CD4-positive, alpha-beta T cell treated with Interleukin-10 for 1 hour (primary cell): ENCODE results near the gene SFRP2.

Source experiments
- DNase-seq: peaks from one replicate; pipeline ENCODE4 v3.0.0-alpha.2; 2020

Gene SFRP2

DNA sequence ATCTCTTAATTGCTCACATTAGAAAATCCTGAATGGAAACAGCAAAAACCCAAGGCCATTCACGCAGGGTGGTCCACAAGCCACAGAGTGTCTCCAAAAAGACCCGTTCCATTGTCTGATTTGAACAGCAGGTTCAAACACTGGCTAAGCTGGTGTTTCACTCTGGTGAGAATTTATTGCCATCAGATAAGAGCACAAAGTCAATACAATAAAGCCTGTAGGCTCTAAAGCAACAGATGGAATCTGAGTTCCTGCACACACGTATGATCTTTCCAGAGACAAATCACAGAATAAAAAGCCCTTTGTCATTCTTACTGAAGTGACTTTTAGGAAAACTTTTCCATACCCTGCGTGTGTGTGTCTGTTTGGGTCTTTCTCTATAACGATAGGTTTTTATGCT is 5.1 kb upstream of the SFRP2 start:
- DNase-seq: no peak

DNA sequence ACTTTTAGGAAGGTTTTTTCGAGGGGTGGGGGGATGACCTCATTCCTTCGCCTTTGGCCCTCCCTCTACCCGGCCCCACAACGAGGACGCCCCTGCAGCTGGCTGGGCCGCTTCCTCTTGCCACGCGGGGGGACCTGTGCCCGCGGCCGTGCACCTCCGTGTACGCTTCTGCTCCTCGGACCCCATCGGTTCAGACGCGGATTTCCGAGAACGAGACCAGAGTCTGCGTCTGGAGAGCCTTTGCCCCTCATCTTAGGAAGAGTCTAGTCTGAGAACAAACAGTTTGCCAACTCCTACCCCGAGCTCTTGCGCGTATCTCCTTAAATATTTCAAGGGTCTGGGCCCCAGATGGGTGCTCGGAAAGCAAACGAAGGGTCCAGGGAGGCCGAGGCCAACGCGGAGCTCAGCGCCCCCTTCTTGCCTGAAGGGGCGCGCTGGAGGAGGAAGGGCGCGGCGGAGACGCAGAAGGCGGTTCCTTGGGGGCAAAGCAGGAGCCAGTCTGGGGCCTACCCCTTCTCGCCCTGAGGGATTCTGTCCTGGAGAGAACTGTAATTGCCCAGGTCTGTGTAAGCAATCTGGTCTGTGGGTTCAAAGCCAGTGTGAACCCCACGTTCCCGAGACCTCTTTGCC is 3.9 kb upstream of the SFRP2 start:
- no peak for DNase-seq

DNA sequence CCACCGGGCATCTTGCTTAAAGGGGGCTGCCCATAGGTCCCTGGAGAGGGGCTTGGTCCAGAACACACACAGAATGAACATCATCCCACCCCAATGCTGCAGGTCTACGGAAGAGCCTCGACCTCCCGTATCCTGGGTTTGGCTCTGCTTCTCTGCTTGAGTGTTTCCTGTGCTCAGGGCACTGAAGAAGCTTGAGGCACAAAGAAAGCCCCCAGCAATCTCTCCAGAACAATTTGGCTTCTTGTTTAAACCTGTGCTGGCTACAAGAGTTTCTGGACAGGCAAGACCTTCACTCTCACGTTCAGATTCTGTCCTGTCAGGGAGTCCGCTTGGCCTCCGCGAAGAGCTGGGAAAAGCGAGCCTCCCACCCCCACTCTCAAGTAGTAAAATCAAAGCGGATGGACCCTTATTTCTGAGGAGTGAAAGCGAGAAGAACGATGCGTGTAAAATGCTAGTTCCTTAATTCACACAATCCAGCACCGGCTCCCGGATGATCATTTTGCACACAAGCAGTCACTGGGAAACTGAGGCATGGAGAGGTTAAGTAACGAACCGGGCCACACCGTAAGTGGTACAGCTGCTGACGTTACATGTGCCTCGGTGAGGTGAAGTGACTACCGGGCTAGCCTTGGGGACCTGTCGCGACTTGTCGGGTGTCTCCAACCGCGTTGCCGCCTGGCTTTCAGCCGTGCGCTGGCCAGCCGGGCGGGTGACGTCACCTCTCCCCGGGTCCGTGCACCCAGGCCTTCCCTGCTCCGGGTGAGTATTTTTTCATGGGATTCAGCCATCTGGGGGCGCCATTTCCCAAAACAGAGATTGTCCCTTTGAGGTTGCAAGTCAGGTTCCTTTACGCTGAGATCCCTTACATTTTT is 3.1 kb upstream of the SFRP2 start:
- peak; percentile 23 for DNase-seq

DNA sequence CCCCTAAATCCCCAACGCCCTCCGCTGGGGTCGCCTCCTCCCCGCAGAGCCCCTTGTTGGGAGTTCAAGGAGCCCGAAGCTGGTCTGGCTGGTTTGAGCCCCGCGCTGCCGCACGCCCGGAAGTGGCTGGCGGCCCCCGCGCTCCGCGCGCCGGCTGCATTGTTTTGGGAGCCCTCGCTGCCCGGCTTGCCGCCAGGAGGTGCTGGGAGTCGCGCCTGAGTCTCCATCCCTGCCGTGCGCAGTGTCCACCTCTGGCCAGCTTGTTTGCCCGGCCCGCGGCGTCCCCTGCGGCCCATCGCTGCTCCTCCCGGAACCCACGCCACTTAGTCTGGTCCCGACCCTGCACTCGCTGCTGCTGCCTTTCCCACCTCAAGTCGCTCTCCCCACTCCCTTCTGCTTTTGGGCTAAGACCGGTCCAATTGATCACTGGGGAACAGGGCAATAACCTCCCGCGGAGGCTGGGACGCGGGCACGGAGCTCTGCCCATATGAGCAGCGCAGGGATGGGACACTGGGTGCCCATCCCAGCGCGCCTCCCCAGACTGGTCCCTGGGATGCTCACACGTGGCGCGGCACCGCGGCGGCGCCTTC is 2.2 kb upstream of the SFRP2 start:
- DNase-seq: no peak

DNA sequence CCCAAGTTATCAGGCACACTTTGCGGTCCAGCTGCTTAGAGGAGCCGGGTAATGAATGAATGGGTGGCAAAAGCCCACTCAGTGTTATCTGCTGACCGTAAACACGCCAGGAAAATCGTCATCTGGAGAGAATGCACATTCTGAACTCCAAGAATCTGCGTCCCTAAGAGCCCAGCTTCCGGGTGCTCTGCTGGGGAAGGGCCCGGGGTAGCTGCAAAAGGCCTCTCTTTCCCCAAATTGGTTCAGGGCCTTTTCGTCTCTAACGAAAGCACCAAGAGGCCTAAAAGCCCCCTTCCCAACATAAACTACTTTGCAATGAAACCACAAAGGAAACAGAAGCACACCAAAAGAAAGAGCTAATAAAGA is 1.6 kb upstream of the SFRP2 start:
- DNase-seq: no peak

DNA sequence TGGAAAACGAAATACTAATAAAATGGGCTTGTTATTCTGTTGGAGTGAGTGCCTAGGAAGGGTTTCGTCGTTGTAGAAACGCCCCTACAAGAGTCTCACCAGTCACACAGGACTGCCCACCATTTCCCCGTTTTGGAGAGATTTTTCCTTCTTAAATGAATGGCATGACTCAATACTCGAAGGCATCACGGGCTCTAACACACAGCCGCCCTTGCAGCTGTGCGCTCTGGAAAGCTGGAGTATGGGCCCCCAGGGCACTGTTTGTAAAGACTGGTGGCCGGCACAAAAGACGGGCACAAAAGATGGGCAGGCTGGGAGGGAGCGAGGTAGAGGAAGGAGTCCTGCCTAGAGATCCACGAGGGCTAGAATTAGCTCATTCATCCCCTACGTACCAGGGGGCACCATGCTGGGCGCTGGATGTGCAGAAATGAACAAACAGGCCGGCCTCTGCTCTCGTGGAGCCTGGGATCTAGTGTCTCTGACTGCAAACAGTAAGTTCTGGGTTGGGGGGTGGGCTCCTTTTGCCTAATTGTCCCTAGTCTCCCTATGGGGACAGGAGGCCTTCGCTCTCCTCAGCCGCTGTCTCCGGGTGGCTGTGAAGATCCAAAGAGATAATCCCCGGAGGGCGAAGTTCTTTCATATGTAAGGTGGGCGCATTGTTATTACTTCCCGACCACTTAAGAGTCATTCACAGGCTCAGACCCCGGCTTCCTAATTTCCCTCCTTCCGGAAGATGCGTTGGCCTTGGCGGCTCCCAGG is 1.0 kb upstream of the SFRP2 start:
- no peak for DNase-seq

- DNase-seq: no peak
These were observed 851 bp downstream of the SFRP2 start for GRCh38 chr4:153788051-153788412.

DNA sequence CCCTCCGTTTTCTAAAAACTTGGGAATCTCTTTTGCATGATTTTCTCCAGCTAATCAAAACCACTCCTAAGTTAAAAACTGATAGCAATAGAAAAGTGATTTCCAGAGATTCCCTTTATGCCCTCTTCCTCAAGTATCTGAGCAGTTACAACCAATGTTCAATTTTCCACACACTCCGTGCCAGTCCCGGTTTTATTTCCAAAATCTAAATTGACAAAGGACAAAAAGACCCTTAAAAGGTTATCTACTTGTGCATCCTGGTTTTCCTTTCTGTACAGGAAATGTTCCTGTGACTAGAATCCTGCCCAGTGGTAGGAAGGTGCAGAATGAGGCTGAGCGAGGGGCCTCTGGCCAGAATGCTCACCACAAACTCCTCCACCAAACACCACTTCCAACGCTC is 1.3 kb downstream of the SFRP2 start:
- no peak for DNase-seq

GRCh38 chr4:153787061-153787560 is 1.8 kb downstream of the SFRP2 start:
- DNase-seq: no peak

DNA sequence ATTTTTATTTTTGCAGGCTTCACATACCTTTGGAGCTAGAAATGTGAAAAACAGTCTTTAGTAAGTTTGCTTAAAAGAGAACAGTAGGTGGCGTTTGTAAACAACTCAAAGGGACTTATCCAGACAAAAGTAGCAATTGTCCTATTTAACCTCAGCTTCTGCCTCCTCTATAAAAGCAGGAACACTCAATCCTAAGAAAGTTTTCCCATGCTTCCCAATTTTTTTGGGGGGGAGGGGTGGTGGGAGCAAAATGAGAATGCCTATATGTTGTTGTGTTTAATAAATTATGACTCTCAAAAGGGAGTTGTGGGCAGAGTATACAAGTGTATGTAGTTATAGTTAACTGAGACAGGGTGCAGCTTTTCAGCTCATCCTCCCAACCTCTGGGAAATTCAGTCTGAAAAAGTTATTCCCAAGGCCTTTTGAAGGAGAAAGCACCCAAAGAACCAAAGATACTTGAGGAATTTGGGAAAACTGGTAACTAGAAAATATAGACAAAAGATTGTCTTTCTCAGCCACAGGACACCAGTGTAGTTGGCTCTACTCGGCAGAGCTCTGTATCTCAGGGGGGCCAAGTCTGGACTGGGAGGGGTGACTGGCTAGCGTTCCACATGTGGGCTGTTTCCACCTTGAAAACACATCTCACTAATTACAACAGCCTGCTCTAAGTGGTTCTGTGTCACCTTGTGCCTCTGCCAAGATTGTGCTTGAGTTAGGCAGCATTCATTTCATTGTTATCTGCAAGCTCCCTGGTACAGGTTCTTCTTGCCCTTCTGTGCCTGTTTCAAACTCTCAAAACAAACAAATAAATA is 2.8 kb downstream of the SFRP2 start:
- peak; percentile 18 for DNase-seq

DNA sequence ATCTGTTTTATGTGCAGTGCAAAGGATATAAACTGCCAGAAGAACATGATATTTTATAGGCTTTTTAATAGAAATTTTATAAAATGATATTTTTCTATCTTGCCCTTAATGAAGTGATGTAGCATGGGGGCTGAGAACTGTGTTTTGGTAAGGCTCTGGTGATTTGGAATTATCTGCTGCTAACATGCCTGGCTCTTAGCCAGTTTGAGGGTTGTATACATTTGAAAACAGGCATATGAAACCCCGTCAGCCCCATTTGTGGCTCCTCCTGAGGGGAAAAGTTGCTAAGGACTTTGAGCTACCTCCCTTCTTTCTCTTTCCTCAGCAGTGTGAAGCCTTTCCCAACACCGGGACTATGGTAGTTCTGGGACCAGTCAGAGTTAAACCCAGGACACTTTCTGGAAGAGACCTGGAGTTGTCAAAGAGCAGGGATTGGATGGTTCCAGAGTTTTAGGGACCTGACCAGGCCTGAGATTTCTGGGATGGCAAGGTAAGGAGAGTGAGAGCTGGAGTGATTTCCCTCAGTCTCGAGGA is 4.7 kb downstream of the SFRP2 start:
- DNase-seq: no peak

DNA sequence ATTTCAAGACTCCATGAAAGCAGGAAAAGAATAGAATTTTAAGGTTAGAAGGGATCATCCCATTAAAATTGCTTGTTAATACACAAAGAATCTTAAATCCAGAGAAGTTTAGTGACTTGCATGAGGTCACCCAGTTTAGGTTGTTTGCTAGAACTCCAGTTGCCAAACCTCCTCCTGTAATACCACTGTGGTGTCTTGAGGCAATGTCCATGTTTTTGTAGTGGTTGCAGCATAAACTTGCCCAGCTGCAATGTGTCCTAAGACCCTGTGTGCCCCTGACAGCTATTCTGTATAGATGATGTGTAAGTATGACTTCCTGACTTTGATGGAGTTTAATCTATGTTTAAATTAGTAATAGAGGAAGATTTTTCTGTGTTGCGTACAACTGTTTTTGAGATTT is 6.3 kb downstream of the SFRP2 start:
- DNase-seq: no peak

DNA sequence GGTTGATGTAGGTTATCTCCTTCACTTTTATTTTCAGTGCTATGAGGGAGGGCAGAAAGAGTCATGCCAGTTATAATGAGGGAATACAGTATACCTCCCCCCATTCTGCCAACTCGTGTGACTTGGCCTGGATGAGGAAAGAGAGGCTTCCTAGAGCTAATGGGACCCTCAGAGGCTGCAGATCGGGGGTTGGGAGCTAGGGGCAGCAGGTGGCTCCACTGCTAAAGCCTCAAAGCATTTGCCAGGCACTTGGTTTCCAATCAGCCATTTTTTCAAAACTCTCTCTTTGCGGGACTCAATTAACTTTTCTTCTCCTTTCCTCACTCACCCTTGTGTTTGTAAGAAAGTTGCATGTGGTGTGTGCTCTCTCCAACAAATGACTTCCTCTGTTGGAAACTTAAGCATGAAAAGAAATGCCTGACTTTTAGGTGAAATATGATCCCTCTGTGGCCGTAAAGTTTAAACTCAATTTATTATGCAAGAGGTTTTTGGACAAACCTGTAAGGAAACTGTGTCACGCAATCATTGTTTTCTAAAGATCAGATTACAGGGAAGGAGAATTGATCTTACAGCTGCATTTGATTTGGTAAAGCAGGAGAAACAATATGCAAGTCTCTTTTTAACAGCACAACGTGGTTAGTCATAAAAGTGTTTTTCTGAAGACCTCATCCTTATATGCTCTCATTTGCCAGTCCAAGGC is 7.0 kb downstream of the SFRP2 start:
- DNase-seq: no peak

DNA sequence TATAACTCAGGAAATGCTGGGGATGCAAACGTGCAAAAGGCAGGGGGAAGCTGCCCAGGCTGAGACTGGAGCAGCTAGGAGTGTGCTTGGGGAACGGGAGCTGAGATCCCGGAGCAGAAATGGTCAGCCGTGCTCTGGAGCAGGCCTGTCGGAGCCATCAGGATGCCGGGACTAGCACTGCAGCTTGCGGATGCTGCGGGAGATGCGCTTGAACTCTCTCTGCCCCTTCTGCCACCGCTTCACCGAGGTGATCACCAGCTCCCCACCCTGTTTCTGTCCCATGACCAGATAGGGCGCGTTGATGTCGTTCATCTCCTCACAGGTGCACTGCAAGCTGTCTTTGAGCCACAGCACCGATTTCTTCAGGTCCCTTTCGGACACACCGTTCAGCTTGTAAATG is 7.6 kb downstream of the SFRP2 start:
- DNase-seq: no peak

DNA sequence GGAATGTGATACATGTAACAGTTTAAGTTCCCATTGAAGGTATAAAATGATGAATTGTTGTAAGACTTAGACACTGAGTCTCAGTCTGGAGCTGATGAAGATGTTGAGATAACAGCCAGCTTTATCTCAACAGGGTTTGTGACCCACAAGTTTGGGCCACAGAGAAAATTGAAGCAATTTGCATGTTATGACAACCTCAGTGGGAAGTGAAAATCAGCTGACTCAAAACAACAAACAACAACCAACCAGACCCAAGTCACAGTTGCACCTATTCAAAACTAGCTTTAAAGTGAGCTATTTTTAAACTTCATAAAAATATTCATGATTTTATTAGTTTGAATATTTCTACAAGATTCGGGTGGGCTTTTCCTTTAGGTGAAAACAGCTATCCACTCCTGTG is 8.0 kb downstream of the SFRP2 start:
- no peak for DNase-seq

GRCh38 chr4:153780221-153780620 is 8.7 kb downstream of the SFRP2 start:
- no peak for DNase-seq

- no peak for DNase-seq
These were observed 10.5 kb downstream of the SFRP2 start for GRCh38 chr4:153778383-153778782.

GRCh38 chr4:153777421-153777820 is 11.5 kb downstream of the SFRP2 start:
- no peak for DNase-seq

GRCh38 chr4:153776601-153777000 is 12.3 kb downstream of the SFRP2 start:
- DNase-seq: no peak

GRCh38 chr4:153773236-153773690 is 15.6 kb downstream of the SFRP2 start:
- no peak for DNase-seq

DNA sequence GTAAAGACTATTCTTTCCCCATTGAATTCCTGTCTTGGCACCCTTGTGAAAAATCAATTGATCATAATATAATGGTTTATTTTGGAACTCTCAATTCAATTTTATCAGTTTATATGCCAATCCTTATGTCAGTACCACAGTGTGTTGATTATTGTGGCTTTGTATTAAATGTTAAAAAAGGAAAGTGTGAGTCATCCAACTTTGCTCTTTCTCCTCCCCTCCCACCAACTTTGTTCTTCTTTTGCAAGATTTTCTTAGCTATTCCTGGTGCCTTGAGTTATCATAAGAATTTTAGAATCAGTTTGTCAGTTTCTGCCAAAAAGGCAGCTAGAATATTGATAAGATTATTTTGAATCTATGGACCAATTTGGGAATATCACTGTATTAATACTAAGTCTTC is 17.8 kb downstream of the SFRP2 start:
- DNase-seq: no peak

DNA sequence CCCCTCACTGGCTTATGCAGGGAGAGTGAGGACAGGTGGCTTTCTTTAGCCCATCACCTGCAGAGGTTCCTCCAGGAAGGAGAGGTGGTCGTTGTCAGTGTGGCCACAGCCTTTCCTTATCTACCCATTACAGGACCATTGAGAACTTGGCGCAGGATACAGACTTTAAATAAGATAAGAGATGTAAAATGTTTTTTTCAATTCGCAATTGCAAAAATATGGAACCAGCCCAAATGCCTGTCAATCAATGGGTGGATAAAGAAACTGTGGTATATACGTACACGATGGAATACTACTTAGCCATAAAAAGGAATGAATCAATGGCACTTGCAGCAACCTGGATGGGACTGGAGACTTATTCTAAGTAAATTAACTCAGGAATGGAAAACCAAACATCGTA is 22.1 kb downstream of the SFRP2 start:
- DNase-seq: no peak
